LNCaP clone FGC (cell line): Measurements from ENCODE around the gene BLM.

Source experiments
- DNase-seq: peaks from one replicate; pipeline ENCODE4 v3.0.0-alpha.2; 2011; ENCODE audit warnings: low read depth
- H3K4me3 ChIP-seq: 2 replicates; pipeline ENCODE4 v1.5.1; 2011; ENCODE audit warnings: mild to moderate bottlenecking, low read depth, low read length, control low read depth
- CTCF ChIP-seq: IDR thresholded peaks from 2 replicates; pipeline ENCODE4 v1.5.1; 2012; ENCODE audit warnings: mild to moderate bottlenecking; ENCODE audit not compliant: control insufficient read depth, insufficient read depth; ENCODE audit errors: extremely low read depth

Gene BLM

GRCh38 chr15:90679959-90680358 lies 37.2 kb upstream of the BLM start:
- TF ChIP-seq CTCF, result no peak
- no peak overlapping the region for H3K4me3 ChIP-seq
- DNase-seq, result no peak

DNA sequence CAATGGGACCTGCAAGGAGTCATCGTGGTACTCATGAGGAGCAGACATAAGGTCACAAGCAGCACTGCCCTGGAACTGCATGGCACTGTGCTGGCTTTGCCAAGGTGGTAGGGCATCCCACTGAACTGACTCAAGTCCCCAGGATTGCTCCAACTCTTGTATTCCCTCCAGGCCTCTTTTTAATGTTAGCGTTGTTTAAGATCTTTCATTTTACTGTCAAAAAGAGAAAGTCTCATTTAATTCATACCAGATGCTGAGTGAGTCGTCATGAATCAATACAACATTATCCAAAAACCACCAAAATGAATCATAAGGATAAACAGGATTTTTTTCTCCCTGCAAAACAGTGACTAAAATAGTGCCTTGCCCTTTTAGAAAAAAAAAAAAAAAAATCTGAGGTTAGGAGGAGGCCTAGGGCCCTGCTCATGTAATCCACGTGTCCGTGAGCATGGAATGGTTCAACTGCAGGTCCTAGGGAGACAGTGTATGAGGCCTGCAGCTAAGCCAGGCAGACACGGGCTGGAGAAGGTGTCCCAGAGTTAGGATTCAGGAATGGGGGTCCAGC lies 36.7 kb upstream of the BLM start:
- DNase-seq, result no peak
- TF ChIP-seq CTCF, result no peak
- no peak overlapping the region for H3K4me3 ChIP-seq

- TF ChIP-seq CTCF, result no peak
- no peak for DNase-seq
- H3K4me3 ChIP-seq, result no peak overlapping the region
These were observed 36.1 kb upstream of the BLM start for GRCh38 chr15:90681056-90681455.

- H3K4me3 ChIP-seq, result no peak overlapping the region
- no peak for TF ChIP-seq CTCF
- DNase-seq, result no peak
These were observed 35.7 kb upstream of the BLM start for GRCh38 chr15:90681480-90681879.

DNA sequence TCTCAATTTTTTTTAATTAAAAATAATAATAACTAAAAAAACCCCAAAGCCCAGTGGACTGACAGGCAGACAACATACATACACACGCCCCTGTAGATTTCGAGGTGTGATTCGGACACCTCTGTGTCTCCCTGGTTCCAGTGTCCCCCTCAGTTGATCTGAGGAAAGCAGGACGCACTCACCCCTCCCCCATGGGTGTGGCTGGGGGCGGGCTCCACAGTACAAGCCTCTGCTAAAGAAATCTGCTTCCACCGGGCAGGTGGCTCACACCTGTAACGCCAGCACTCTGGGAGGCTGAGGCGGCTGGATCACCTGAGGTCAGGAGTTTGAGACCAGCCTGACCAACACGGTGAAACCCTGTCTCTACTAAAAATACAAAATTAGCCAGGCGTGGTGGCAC lies 33.8 kb upstream of the BLM start:
- no peak overlapping the region for H3K4me3 ChIP-seq
- no peak for DNase-seq
- TF ChIP-seq CTCF, result no peak

DNA sequence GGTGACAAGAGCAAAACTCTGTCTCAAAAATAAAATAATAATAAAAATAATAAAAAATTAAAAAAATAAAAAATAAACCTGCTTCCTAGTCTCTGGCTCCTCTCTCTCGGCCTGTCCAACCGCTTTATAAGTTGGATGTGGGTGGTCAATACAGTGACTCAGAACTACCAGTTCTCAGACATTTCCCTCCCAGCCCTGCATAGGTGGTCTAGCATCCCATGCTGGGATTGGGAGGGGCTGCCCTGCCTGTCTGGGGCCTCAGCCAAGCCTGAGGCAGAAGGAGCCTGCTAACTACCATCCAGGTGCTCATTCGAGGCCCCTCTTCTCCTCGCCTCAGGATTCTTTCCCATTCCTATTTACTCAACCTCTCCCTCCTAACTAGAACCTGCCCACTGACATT lies 33.3 kb upstream of the BLM start:
- no peak for DNase-seq
- H3K4me3 ChIP-seq, result no peak overlapping the region
- TF ChIP-seq CTCF, result no peak

DNA sequence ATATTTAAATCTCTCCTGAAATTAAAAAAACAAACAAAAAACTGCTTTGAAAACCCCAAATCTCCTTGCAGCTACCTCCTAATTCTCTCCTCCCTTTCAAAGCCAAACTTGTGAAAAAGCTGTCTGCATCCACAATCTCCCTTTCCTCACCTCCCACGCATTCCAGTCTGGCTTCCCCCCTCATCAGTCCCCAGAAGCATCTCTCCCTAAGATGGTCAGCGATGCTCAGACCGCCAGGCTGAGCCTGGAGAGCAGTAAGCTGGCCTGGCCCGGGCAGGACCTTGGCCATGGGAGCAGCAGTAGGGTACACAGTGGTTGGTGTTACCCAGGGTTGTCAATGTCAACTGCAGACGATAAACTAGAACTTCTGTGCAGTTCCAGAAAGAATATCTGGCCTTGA lies 32.9 kb upstream of the BLM start:
- no peak overlapping the region for H3K4me3 ChIP-seq
- no peak for DNase-seq
- no peak for TF ChIP-seq CTCF
